Pons (tissue), 1 donor: ENCODE measurements around the gene RBM6.

Experiments
- DNase-seq: peaks from one replicate; pipeline ENCODE4 v3.0.0-alpha.2; 2016; ENCODE audit warnings: low spot score

Gene RBM6

GRCh38 chr3:50089609-50089945 lies 149.6 kb downstream of the RBM6 start:
- DNase-seq = no peak

- no peak for DNase-seq
These were observed 151.0 kb downstream of the RBM6 start for GRCh38 chr3:50090984-50091383.

GRCh38 chr3:50095352-50095998 lies 155.5 kb downstream of the RBM6 start:
- DNase-seq = no peak

- no peak for DNase-seq
These were observed 160.4 kb downstream of the RBM6 start for GRCh38 chr3:50100386-50100785.

GRCh38 chr3:50100956-50101845 lies 161.3 kb downstream of the RBM6 start:
- no peak for DNase-seq

GRCh38 chr3:50102558-50102957 lies 162.6 kb downstream of the RBM6 start:
- no peak for DNase-seq

- no peak for DNase-seq
These were observed 171.8 kb downstream of the RBM6 start for GRCh38 chr3:50111757-50112156.

GRCh38 chr3:50112462-50112861 lies 172.5 kb downstream of the RBM6 start:
- DNase-seq = no peak

GRCh38 chr3:50117120-50117519 lies 177.2 kb downstream of the RBM6 start:
- DNase-seq = no peak

- DNase-seq = no peak
These were observed 178.3 kb downstream of the RBM6 start for GRCh38 chr3:50118237-50118636.

GRCh38 chr3:50119786-50120185 lies 179.8 kb downstream of the RBM6 start:
- DNase-seq = no peak

- DNase-seq = no peak
These were observed 180.6 kb downstream of the RBM6 start for GRCh38 chr3:50120364-50121071.

GRCh38 chr3:50121072-50122032 lies 181.4 kb downstream of the RBM6 start:
- peak; percentile 61 for DNase-seq

GRCh38 chr3:50122071-50122470 lies 182.1 kb downstream of the RBM6 start:
- DNase-seq = no peak

- DNase-seq = no peak
These were observed 182.9 kb downstream of the RBM6 start for GRCh38 chr3:50122661-50123391.

- DNase-seq = no peak
These were observed 183.6 kb downstream of the RBM6 start for GRCh38 chr3:50123394-50124051.

- DNase-seq = no peak
These were observed 184.3 kb downstream of the RBM6 start for GRCh38 chr3:50124052-50124799.

- no peak for DNase-seq
These were observed 184.8 kb downstream of the RBM6 start for GRCh38 chr3:50124800-50125178.

GRCh38 chr3:50125541-50126286 lies 185.8 kb downstream of the RBM6 start:
- DNase-seq = no peak
